ENCODE results near the gene FAM222A. TPM values are rescaled to one million over a fixed set of nuclear protein-coding genes. Genes with fewer than 3 reads are reported as not detected.

FAM222A gene
- total RNA-seq, 2 donors from 2014 or later = 0.53 to 0.55 TPM

DNA sequence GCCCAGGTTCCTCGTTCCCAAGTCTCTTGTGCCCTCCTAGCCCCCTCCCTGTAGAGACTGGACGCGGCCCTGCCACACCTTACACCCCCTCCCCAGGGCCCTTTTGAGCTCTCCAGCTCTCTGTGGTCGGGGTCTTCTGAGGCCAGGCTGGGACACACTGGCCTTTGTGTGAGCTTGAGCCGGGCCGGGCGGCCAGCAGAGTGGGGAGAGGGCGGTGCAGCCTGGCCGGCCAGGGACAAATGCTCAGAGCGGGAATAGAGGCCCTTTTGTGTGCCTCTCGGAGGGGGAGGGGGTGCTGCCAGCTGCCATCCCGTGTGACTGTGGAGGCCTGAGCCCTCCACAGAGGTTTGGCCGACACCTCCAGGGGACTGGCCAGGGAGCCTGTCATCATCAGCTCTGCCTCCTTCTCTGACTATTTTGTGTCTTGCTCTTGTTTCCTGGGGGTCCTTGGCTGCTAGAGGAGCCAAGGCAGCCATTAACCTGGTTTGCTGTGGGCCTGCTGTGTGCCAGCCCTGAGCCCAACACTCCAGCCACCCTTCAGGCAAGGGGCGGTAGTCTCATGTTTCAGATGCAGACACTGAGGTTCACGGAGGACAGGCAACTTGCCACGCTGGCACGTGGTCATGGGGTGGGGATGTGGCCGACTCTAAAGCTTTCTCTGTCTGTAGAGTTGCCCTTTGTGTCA lies 13.6 kb downstream of the FAM222A start:
- DNase-seq (no peak), ATAC-seq (replicated peaks in 1 of 2) (no peak)
- Mint-ChIP-seq H3K27ac (no peak overlapping the region), H3K4me1 (ENCODE audit: low read depth) (no peaks in the 10 kb centered on the region), H3K36me3 (ENCODE audit: insufficient read depth in 2 of 2) (no peaks in the 10 kb centered on the region), H3K9me3 (no peaks in the 10 kb centered on the region), H3K4me3 (no peak overlapping the region), H3K27me3 (ENCODE audit: low read depth) (no peaks in the 10 kb centered on the region)

- Mint-ChIP-seq H3K36me3 (ENCODE audit: insufficient read depth in 2 of 2) (no peaks in the 10 kb centered on the region), H3K27me3 (ENCODE audit: low read depth) (no peaks in the 10 kb centered on the region), H3K4me1 (ENCODE audit: low read depth) (no peaks in the 10 kb centered on the region), H3K27ac (no peak overlapping the region), H3K9me3 (no peaks in the 10 kb centered on the region), H3K4me3 (no peak overlapping the region)
- ATAC-seq (replicated peaks in 1 of 2) = no peak
- no peak for DNase-seq
These were observed 14.4 kb downstream of the FAM222A start for GRCh38 chr12:109727746-109728726.

DNA sequence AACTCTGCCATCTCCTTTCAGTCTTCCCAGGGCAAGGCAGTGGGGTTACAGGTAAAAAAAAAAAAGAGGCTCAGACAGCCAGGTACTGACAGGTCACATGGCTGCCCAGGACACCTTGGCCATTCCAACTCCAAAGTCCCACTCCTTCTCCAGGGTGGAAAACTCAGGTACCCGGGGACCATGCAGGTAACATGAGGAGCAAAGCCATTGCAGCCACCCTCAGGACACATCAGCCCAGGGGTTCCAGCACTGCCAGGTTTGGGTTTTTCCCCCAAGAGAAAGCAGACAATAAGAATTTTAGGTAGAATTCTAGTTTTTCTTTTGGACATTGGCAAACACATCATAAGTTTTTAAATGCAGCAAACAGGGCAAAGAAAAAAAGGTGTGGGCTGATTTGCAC lies 15.3 kb downstream of the FAM222A start:
- Mint-ChIP-seq H3K9me3 (no peaks in the 10 kb centered on the region), H3K36me3 (ENCODE audit: insufficient read depth in 2 of 2) (no peaks in the 10 kb centered on the region)

DNA sequence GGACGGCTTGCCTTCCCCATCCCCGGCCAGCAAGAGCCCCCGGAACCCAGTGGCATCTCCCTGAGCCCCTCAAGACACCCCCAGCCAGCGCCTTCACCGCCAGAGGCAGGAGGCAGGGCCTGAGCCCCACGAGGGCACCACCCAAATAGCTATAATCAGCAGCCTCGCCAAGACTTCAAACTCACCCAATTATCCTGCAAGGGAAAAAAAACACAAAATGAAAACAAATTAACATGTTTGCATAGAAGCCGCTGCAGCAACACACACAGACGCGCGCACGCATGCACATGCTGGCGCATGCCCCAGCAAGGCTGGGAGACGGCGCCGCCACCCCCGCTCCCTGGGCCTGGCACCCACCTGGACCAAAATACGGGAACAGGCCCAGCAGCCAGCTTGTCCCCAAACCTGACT lies 15.8 kb downstream of the FAM222A start:
- Mint-ChIP-seq H3K4me3 (no peak overlapping the region), H3K27ac (no peak overlapping the region), H3K36me3 (ENCODE audit: insufficient read depth in 2 of 2) (no peaks in the 10 kb centered on the region), H3K27me3 (ENCODE audit: low read depth) (peaks cover 6% of the 10 kb centered on the region), H3K9me3 (no peaks in the 10 kb centered on the region), H3K4me1 (ENCODE audit: low read depth) (no peaks in the 10 kb centered on the region)
- DNase-seq (no peak), ATAC-seq (replicated peaks in 1 of 2) (no peak)

More for the DNA sequence above, 15.3 kb downstream of the FAM222A start:
- no peak overlapping the region for H3K4me3 Mint-ChIP-seq
- H3K27me3 Mint-ChIP-seq (ENCODE audit: low read depth) = peaks cover 2% of the 10 kb centered on the region
- DNase-seq (no peak), ATAC-seq (replicated peaks in 1 of 2) (no peak)
- H3K27ac Mint-ChIP-seq = no peak overlapping the region
- H3K4me1 Mint-ChIP-seq (ENCODE audit: low read depth) = no peaks in the 10 kb centered on the region

DNA sequence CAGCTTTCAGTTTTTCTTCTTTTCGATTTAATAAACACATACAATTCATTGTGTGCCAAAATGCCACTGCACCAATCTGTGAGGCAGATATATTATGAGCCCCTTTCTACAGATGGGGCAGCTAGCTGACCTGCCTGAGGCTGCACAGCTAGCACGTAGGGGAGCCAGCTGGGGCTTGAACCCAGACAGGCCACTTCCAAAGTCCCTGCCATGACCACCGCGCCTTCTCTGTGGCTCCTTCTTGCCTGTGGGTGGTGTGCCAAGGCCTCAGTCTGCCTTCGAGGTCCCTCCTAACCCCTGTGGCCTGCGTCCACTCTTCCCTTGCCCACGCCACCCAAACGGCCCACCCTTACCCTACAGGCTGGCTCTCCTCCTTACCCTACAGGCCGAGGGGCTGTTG lies 16.2 kb downstream of the FAM222A start:
- Mint-ChIP-seq H3K4me3 (no peak overlapping the region), H3K27me3 (ENCODE audit: low read depth) (peaks cover 10% of the 10 kb centered on the region), H3K36me3 (ENCODE audit: insufficient read depth in 2 of 2) (no peaks in the 10 kb centered on the region), H3K9me3 (no peaks in the 10 kb centered on the region), H3K4me1 (ENCODE audit: low read depth) (no peaks in the 10 kb centered on the region), H3K27ac (no peak overlapping the region)
- ATAC-seq (replicated peaks in 1 of 2) (no peak), DNase-seq (no peak)

DNA sequence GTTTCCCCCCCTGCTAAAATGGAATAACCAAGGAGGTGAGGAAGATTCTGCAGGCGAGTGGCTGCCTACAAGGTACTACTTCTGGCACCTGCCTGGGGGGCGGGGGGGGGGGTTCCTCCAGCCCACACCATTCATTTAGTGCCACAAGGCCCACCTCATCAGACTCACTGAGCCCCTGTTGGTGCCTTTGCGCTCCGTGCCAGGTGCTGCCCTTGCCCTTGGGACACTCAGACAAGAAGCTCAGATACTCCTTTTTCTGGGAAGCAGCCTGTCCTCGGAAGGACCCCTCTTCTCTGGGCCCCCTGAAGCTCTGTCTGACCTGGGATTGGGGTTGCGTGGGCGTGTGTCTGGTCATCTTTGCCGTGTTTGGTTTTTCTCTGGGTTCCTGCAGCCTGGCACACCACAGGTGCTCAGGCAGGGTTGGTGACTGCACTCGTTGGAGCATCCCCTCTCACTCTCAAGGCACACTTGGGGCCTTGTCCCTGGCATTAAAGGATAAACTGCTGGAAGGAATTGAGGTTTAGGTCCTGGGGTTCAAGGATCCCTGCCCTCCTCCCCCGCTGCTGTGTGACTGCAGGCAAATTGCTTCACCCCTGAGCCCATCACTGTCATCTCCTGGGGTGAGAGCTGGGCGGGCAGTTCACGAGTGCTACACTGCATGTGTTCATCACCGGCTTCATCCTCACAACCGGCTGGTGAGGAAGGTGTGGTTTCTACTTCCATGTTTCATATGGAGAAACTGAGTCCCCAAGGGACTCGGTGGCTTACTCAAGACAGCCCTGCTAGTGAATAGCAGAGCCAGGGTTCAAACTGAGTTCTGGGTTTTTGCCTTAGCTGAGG lies 16.9 kb downstream of the FAM222A start:
- Mint-ChIP-seq H3K36me3 (ENCODE audit: insufficient read depth in 2 of 2) (no peaks in the 10 kb centered on the region), H3K27me3 (ENCODE audit: low read depth) (peaks cover 18% of the 10 kb centered on the region), H3K4me3 (no peak overlapping the region), H3K4me1 (ENCODE audit: low read depth) (no peaks in the 10 kb centered on the region), H3K9me3 (no peaks in the 10 kb centered on the region), H3K27ac (no peak overlapping the region)
- ATAC-seq (replicated peaks in 1 of 2) (no peak), DNase-seq (no peak)

DNA sequence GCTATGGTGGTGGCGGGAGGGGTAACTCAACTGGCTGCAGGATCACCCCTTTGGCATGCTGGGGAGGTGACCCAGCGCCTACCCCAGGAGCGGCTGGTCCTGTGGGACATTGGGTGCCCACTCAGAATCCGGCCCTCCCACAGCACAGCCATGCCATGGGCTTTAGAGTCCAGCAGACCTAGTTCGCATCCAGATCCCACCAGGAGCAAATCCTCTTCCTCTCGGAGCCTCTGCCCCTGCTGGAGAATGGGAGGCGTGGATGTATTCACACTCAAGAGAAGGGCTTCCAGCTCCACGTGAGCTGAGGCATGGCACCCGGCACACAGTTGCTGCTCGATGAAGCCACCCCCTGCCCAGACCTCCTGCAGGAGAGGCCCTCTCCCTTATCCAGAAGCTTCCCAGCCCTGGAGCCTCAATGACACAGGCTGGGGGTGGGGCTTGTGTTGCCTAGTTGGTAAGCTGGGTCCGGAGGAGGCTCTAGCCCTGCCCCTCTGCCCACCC lies 17.7 kb downstream of the FAM222A start:
- Mint-ChIP-seq H3K4me1 (ENCODE audit: low read depth) (no peaks in the 10 kb centered on the region), H3K4me3 (no peak overlapping the region)
- no peak for ATAC-seq (replicated peaks in 1 of 2)

DNA sequence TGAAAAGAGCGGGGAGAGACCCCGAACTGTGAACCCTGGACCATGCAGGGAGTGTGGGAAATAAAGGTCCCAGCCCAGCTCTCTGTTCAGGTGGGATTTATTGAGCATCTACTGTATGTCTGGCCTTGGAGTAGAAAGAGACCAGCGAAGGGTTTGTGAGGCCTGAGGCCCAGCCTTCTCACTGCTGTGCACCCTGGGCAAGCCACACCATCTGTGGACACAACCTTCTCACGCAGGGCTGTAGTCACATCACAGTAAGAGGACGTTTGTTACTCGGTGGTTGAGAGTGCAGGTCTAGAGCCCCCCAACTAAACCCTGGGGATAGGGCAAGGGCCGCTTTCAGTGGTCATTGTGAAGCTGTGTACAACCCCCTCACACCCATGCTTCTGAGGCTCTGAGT lies 18.2 kb downstream of the FAM222A start:
- H3K9me3 Mint-ChIP-seq = no peaks in the 10 kb centered on the region
- no peak for ATAC-seq (replicated peaks in 1 of 2)

More for the DNA sequence above, 17.7 kb downstream of the FAM222A start:
- DNase-seq = no peak
- H3K36me3 Mint-ChIP-seq (ENCODE audit: insufficient read depth in 2 of 2) = no peaks in the 10 kb centered on the region
- H3K9me3 Mint-ChIP-seq = no peaks in the 10 kb centered on the region
- peaks cover 21% of the 10 kb centered on the region for H3K27me3 Mint-ChIP-seq (ENCODE audit: low read depth)
- H3K27ac Mint-ChIP-seq = no peak overlapping the region

GRCh38 chr12:109732321-109733305 lies 19.0 kb downstream of the FAM222A start:
- no peak overlapping the region for H3K4me3 Mint-ChIP-seq
- H3K9me3 Mint-ChIP-seq = no peaks in the 10 kb centered on the region
- ATAC-seq (replicated peaks in 1 of 2) = no peak
- DNase-seq = no peak
- peaks cover 21% of the 10 kb centered on the region for H3K27me3 Mint-ChIP-seq (ENCODE audit: low read depth)
- H3K4me1 Mint-ChIP-seq (ENCODE audit: low read depth) = no peaks in the 10 kb centered on the region
- H3K27ac Mint-ChIP-seq = no peak overlapping the region
- no peaks in the 10 kb centered on the region for H3K36me3 Mint-ChIP-seq (ENCODE audit: insufficient read depth in 2 of 2)

More for the DNA sequence above, 18.2 kb downstream of the FAM222A start:
- Mint-ChIP-seq H3K4me1 (ENCODE audit: low read depth) (no peaks in the 10 kb centered on the region), H3K27ac (no peak overlapping the region), H3K36me3 (ENCODE audit: insufficient read depth in 2 of 2) (no peaks in the 10 kb centered on the region), H3K4me3 (no peak overlapping the region), H3K27me3 (ENCODE audit: low read depth) (peaks cover 21% of the 10 kb centered on the region)
- DNase-seq = no peak

- Mint-ChIP-seq H3K36me3 (ENCODE audit: insufficient read depth in 2 of 2) (no peaks in the 10 kb centered on the region), H3K9me3 (no peaks in the 10 kb centered on the region), H3K27ac (no peak overlapping the region), H3K4me1 (ENCODE audit: low read depth) (no peaks in the 10 kb centered on the region), H3K4me3 (no peak overlapping the region), H3K27me3 (ENCODE audit: low read depth) (peaks cover 21% of the 10 kb centered on the region)
- ATAC-seq (replicated peaks in 1 of 2) (no peak), DNase-seq (no peak)
These were observed 20.8 kb downstream of the FAM222A start for GRCh38 chr12:109734219-109735000.

DNA sequence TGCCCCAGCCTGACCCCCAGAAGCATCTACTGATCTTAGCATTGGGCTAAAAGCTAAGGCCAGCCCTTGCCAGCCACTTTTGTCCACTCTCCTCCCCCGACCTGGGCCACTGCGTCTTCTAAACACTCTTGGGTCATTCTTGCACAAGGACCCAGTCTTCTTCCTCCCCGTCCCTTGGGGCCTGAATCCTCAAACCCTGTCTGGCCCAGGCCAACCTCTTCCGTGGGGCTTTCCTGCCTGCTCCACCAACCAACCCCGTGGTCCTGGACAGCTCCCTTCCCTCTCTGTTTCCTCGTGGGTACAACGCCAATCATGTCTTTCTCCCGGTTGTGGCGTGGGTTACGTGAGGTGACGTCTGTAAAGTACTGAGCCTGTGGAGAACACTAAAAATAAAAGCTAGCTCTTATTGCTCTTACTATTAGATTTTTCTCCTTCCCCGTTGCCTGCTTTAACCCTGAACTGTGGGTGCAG lies 21.5 kb downstream of the FAM222A start:
- Mint-ChIP-seq H3K36me3 (ENCODE audit: insufficient read depth in 2 of 2) (no peaks in the 10 kb centered on the region), H3K9me3 (no peaks in the 10 kb centered on the region), H3K27ac (no peak overlapping the region), H3K4me3 (no peak overlapping the region), H3K27me3 (ENCODE audit: low read depth) (peaks cover 21% of the 10 kb centered on the region), H3K4me1 (ENCODE audit: low read depth) (no peaks in the 10 kb centered on the region)
- no peak for DNase-seq
- no peak for ATAC-seq (replicated peaks in 1 of 2)
